DND-41 (cell line): Measurements from ENCODE around the gene UBA7.

Source experiments
- EZH2 ChIP-seq: IDR thresholded peaks from 3 replicates; pipeline ENCODE4 v1.6.1; 2012; ENCODE audit warnings: borderline replicate concordance, low read depth, mild to moderate bottlenecking, moderate library complexity, low read length, inconsistent platforms; ENCODE audit not compliant: severe bottlenecking
- TF ChIP-seq, protein P1 (sequence below): IDR thresholded peaks from 2 replicates; pipeline ENCODE4 v1.5.1; 2012; ENCODE audit warnings: borderline replicate concordance, low read length, moderate library complexity, mild to moderate bottlenecking; ENCODE audit not compliant: poor library complexity, severe bottlenecking; ENCODE audit errors: extremely low read depth

DNA sequence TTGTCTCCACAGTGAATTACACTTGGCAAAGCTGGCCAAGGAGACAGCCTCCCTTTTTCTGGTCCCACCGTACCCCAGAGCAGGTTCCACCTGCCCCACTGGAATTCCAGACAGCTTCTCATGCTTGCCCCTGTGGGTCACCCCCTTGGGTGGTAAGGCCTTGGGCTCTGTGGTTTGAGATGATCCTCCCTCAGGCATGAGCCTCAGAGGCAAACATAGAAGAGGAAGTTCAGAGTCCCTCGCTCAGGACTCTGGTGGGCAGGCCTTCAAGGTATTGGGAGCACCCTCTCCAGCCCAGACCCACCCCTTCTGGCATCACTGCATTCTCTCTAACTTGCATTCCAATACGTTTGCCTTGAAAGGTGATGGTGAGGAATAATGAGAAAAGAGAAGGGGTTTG, 17.6 kb upstream of the UBA7 start:
- TF ChIP-seq, protein P1, sequence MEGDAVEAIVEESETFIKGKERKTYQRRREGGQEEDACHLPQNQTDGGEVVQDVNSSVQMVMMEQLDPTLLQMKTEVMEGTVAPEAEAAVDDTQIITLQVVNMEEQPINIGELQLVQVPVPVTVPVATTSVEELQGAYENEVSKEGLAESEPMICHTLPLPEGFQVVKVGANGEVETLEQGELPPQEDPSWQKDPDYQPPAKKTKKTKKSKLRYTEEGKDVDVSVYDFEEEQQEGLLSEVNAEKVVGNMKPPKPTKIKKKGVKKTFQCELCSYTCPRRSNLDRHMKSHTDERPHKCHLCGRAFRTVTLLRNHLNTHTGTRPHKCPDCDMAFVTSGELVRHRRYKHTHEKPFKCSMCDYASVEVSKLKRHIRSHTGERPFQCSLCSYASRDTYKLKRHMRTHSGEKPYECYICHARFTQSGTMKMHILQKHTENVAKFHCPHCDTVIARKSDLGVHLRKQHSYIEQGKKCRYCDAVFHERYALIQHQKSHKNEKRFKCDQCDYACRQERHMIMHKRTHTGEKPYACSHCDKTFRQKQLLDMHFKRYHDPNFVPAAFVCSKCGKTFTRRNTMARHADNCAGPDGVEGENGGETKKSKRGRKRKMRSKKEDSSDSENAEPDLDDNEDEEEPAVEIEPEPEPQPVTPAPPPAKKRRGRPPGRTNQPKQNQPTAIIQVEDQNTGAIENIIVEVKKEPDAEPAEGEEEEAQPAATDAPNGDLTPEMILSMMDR: no peak
- no peak for TF ChIP-seq EZH2
